Erythroblast (primary cell): Measurements from ENCODE around the gene ADM5.

Experiments used
- GATA1 ChIP-seq: IDR thresholded peaks from 2 replicates; pipeline ENCODE4 v1.6.1; 2011; ENCODE audit warnings: low read depth, mild to moderate bottlenecking, control low read depth, low read length, moderate library complexity
- POLR2A ChIP-seq: IDR thresholded peaks from 2 replicates; pipeline ENCODE4 v1.6.1; 2011; ENCODE audit warnings: mild to moderate bottlenecking, low read length

- TF ChIP-seq GATA1: no peak
- TF ChIP-seq POLR2A: no peak
These were observed 17.1 kb upstream of the ADM5 start for GRCh38 chr19:49672131-49672919.
